HL-60 (cell line): ENCODE results near the gene SCN10A.

ENCODE experiments used
- GABPA ChIP-seq: IDR thresholded peaks from 2 replicates; pipeline ENCODE4 v1.6.1; 2012; ENCODE audit warnings: low read depth
- POLR2AphosphoS5 ChIP-seq: IDR thresholded peaks from 2 replicates; pipeline ENCODE4 v1.6.1; 2012; ENCODE audit warnings: low read depth
- SPI1 ChIP-seq: IDR thresholded peaks from 2 replicates; pipeline ENCODE4 v1.6.1; 2012; ENCODE audit warnings: low read depth, mild to moderate bottlenecking, borderline replicate concordance
- TF ChIP-seq, protein P1 (sequence below): IDR thresholded peaks from one replicate; pipeline ENCODE4 v1.5.1; 2011; ENCODE audit warnings: low read length, control low read depth, inconsistent platforms; ENCODE audit not compliant: insufficient read depth
- TF ChIP-seq, protein P2 (sequence below): IDR thresholded peaks from 2 replicates; pipeline ENCODE4 v1.6.1; 2012; ENCODE audit warnings: low read depth; ENCODE audit not compliant: insufficient replicate concordance

DNA sequence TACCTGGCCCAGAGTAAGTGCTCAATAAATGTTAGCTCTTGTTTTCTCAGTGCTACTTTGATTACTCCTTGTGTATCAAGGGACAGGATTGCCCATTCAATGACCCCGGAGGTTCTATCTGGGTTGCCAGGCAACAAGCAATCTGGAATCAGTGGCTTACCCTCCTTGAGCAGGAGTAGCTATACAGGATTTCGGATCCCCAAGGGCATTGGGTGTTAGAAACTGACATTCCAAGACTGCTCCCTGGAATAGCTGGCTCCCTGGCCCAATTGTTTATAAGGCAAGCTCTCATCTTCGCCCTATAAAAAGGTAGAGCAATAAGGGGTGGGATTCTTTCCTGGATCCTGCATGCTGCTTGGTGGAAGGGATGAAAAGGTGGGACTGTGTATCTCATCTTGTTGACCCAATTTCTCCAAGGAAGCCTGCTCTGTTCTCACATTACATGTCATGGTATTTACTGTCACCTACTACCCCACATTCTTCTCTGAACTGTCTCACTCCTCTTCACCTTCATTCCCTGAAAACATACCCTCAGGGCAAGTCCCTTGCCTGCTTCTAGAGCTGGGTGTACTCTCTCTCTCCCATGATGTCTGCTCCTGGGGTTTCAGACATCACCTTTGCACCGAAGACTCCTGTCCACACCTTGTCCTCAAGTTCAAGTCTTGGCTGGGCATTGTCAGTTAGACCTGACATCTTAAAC is 26.4 kb upstream of the SCN10A start:
- TF ChIP-seq, protein P1, sequence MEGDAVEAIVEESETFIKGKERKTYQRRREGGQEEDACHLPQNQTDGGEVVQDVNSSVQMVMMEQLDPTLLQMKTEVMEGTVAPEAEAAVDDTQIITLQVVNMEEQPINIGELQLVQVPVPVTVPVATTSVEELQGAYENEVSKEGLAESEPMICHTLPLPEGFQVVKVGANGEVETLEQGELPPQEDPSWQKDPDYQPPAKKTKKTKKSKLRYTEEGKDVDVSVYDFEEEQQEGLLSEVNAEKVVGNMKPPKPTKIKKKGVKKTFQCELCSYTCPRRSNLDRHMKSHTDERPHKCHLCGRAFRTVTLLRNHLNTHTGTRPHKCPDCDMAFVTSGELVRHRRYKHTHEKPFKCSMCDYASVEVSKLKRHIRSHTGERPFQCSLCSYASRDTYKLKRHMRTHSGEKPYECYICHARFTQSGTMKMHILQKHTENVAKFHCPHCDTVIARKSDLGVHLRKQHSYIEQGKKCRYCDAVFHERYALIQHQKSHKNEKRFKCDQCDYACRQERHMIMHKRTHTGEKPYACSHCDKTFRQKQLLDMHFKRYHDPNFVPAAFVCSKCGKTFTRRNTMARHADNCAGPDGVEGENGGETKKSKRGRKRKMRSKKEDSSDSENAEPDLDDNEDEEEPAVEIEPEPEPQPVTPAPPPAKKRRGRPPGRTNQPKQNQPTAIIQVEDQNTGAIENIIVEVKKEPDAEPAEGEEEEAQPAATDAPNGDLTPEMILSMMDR, result no peak
- no peak for TF ChIP-seq POLR2AphosphoS5
- no peak for TF ChIP-seq SPI1
- TF ChIP-seq, protein P2, sequence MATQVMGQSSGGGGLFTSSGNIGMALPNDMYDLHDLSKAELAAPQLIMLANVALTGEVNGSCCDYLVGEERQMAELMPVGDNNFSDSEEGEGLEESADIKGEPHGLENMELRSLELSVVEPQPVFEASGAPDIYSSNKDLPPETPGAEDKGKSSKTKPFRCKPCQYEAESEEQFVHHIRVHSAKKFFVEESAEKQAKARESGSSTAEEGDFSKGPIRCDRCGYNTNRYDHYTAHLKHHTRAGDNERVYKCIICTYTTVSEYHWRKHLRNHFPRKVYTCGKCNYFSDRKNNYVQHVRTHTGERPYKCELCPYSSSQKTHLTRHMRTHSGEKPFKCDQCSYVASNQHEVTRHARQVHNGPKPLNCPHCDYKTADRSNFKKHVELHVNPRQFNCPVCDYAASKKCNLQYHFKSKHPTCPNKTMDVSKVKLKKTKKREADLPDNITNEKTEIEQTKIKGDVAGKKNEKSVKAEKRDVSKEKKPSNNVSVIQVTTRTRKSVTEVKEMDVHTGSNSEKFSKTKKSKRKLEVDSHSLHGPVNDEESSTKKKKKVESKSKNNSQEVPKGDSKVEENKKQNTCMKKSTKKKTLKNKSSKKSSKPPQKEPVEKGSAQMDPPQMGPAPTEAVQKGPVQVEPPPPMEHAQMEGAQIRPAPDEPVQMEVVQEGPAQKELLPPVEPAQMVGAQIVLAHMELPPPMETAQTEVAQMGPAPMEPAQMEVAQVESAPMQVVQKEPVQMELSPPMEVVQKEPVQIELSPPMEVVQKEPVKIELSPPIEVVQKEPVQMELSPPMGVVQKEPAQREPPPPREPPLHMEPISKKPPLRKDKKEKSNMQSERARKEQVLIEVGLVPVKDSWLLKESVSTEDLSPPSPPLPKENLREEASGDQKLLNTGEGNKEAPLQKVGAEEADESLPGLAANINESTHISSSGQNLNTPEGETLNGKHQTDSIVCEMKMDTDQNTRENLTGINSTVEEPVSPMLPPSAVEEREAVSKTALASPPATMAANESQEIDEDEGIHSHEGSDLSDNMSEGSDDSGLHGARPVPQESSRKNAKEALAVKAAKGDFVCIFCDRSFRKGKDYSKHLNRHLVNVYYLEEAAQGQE, result no peak
- TF ChIP-seq GABPA, result no peak
